GM19099 (cell line): ENCODE measurements around the gene SUCLG2.

ENCODE experiments used
- POLR2A ChIP-seq: IDR thresholded peaks from 3 replicates; pipeline ENCODE4 v1.6.1; 2011; ENCODE audit warnings: low read depth; ENCODE audit not compliant: insufficient read length; ENCODE audit errors: extremely low read depth

SUCLG2 gene

DNA sequence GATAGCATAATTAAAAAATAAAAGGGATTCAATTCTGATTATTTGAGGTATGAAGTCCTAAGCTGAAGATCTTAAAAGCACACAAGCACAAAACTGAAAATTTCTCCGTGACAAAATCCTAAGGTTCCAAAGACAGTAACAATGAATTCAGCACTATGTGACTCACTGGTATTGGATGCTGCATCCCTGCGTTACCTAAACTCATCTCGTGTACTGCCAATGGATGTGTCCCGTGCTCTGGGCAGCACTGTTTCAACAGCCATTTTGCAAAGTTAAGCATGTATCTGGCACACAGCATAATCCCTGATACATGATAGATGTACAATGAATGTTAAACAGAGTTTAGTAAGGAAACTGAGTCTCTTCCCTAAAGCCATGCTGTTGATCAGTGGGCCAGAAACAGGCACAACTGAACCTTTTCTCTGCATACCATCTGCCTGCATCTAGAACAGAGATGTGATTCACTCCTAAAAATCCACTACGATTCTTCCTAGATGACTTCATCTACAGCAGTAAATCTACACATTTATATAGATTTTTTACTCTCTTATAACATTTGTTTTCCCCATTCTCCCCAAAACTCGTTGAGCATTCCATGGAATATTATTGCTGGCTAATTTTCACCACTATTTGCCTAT is 14.3 kb downstream of the SUCLG2 start:
- no peak for TF ChIP-seq POLR2A

DNA sequence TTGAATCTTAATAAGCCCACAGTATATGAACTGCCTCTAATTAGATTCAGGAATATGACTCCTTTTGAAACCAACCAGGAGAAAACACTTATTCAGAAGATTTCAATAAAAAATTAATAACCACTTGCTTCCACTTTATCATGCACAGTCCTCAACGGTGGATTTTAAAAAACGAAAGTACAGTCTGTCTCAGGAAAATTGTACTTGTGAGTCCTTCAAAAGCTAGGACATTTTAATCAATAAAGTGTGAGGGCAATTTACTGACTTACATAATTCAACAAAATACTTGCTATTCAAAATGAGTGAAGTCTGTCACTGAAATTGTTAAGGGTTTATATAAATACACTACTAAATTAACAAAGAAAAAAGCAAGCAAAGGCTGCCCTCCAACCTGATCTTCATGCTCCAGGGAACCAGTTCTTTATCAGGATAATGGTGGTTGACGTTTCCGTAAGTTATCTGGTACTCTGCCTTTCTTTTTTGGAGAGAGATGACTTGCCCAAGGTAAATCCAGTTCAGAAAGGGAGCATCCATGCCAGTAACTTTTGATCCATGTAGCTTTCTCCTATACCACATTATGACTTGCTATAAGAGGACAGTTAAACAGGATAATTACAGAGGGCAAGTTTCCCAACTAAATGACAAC is 17.0 kb downstream of the SUCLG2 start:
- TF ChIP-seq POLR2A: no peak

GRCh38 chr3:67635806-67636205 is 18.6 kb downstream of the SUCLG2 start:
- TF ChIP-seq POLR2A: no peak

DNA sequence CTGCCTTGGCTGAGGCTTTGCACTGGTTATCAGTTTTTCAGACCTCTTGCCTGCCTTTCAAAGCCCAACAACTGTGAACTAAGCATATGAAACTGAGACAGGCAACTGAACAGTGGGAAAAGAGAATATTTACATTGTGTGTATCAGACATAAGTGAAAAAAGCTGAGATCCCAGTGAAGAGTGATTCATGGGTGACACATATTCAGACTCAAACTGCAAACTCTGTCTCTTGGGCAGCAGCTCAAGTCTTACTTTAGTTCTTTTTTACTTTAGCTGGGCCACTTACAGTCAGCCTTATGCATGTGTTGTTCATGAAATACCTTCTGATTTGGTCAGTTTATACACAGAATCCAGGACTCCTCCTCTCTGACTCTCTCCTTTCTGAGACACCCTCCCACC is 19.2 kb downstream of the SUCLG2 start:
- TF ChIP-seq POLR2A: no peak

DNA sequence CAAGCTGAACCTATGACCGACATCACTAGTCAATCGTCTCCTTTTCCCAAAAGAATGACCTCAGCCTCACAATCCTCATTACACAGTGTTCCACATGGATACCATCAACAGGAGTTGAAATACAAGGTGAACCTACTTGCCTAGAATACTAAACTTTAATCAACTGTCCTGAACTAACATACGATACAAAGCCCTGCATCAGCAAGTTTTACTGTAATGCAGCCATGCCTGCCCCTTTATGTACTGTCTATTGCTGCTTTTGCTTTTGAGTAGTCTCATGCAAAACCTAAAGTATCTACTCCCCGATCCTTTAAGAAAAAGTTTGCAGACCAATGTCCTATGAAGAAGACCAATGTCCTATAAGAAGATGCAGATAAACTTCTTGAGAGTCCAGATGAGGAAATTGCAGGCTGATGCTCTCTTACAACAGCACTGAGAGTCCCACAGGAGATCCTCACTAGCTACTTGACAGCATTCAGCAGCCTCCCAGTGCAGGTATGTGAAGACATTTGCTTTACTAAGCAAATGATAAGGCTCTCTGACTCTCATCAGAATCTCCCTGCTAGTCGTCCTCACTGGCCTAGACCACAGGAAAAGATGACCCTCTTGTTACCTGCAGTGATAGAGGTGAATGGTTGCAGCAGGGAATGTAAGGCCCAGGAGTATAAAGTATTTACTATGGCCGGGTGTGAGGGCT is 23.6 kb downstream of the SUCLG2 start:
- TF ChIP-seq POLR2A: no peak

- no peak for TF ChIP-seq POLR2A
Measured at GRCh38 chr3:67624687-67625086, 29.7 kb downstream of the SUCLG2 start.

DNA sequence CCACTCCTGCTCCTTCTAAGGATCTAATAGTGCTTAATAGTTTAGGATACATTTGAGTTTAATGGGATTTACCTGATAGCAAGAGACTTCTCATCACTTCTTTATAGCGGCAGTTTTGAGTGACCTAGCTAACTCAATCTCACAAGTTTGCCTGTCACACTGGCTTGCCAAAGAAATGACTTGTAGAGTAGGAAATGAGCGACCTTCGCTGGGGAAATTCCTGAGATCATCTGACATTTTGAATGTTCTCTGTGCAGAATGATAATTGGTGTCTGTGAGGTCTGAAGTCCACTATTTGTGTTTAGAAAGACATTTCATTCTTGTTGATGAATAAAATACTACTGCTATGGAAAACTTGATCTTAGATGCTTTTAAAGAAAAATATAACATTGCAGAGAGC is 30.3 kb downstream of the SUCLG2 start:
- no peak for TF ChIP-seq POLR2A

GRCh38 chr3:67622652-67623051 is 31.8 kb downstream of the SUCLG2 start:
- TF ChIP-seq POLR2A: no peak

DNA sequence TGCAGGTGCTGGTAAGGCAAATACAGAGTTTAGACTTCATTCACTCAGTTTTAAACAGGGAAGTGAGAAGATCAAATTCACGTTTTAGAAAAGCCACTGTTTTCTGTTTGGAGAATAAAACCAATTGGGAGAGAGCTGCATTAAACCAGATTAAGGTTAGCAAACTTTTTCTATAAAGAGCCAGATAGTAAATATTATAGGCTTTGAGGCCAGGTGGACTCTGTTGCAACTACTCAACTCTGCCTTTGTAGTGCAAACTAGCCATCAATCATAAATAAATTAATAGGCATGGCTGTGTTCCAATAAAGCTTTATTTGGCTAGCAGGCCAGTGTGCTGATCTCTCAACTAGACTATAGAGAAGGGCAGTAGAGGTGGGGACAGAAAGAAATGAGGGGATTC is 33.5 kb downstream of the SUCLG2 start:
- no peak for TF ChIP-seq POLR2A

DNA sequence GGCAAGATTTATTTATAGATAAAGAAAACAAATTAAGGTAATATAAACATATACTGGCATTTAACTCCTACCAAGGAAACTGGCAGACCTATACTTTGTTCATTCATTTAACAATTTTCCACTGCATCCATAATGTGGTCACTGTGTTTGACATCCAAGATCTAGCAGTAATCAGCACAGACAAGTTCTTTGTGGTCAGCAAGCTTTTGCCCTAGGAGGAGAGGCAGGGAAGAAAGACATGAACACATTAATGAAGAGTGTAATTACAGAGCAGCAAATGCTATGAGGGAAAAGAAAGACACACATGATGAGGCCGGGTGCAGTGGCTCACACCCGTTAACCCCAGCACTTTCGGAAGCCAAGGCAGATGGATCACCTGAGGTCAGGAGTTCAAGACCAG is 34.4 kb downstream of the SUCLG2 start:
- TF ChIP-seq POLR2A: no peak

- TF ChIP-seq POLR2A: no peak
Measured at GRCh38 chr3:67617518-67617917, 36.9 kb downstream of the SUCLG2 start.

- TF ChIP-seq POLR2A: no peak
Measured at GRCh38 chr3:67616046-67616445, 38.4 kb downstream of the SUCLG2 start.

DNA sequence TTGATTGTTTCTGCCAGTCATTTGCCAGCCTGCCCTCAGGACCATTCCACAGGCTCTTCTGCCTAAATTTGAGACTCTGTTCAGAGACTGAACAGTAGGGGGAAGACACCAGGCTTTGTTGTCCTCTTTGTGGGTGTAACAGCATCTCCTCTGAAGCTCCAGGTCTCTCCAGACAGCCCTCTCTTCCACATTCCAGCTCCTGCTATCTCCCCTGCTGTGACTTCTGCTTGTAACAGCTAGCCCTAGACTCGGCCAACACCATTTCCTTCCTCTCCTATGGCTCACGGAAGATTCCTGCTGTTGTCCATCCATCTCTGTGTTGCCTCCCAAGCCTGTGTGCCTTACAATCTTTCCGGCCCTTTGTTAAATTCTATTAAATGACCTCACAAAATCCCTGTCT is 40.2 kb downstream of the SUCLG2 start:
- no peak for TF ChIP-seq POLR2A

- no peak for TF ChIP-seq POLR2A
Measured at GRCh38 chr3:67610458-67610857, 44.0 kb downstream of the SUCLG2 start.

DNA sequence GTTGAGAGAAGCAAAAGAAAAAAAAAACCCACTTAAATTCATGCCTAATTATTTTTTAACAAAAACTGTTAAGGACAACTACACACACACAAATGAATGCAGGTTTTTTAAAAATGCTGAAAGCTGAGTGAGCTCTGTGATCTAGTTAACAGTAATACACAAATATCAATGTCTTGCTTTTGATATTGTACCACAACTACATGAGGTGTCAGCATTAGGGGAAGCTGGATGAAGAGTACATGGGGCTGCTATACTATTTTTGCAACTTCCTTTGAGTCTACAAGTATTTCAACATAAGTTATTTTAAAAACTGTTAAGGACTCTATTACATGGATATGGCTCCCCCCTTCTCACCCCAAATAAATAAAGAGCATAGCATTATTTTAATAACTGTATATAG is 44.7 kb downstream of the SUCLG2 start:
- TF ChIP-seq POLR2A: no peak

GRCh38 chr3:67608034-67608433 is 46.4 kb downstream of the SUCLG2 start:
- TF ChIP-seq POLR2A: no peak
